HG03457 (cell line): ENCODE data around the gene ADGRE1.

Source experiments
- ATAC-seq: cut with Tn5 transposase; IDR thresholded peaks from one replicate; pipeline ENCODE4 v1.9.1; 2021; ENCODE audit warnings: moderate number of reproducible peaks; ENCODE audit not compliant: unreplicated experiment

The ADGRE1 gene

DNA sequence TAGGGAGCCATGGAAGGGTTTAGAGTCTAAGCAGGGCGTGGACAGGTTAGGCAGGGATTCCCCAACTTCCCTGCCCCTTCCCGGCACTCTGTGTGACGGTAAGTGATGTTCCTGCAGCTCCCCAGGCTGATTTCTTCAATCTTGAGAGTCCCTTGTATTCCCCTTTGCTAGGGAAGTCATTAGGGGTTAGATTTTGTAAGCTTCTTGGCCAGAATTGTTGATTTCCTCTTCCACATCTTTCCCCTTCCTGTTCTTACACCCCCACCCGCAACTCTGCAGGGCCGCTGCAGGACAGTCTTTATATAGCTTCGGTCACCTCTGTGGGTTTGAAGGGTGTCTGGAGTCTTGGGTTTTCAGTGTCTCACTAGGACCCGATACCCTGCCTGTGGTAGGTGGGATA is 10.6 kb upstream of the ADGRE1 start:
- no peak for ATAC-seq

DNA sequence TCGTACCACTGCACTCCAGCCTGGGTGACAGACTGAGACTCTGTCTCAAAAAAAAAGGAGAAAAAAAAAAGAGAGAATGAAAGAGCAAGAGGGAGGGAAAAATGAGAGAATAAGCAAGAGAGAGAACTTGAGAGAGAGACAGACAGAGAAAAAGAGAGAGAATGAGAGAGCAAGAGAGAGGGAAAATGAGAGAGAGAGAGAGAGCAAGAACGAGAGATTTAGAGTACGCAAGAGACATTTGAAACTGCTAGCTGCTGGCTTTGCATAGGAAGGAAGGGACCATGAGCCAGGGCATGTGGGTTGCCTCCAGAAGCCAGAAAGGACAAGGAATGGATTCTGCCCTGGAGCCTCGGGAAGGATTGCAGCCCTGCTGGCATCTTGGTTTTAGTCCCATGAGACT is 9.6 kb upstream of the ADGRE1 start:
- ATAC-seq = no peak

DNA sequence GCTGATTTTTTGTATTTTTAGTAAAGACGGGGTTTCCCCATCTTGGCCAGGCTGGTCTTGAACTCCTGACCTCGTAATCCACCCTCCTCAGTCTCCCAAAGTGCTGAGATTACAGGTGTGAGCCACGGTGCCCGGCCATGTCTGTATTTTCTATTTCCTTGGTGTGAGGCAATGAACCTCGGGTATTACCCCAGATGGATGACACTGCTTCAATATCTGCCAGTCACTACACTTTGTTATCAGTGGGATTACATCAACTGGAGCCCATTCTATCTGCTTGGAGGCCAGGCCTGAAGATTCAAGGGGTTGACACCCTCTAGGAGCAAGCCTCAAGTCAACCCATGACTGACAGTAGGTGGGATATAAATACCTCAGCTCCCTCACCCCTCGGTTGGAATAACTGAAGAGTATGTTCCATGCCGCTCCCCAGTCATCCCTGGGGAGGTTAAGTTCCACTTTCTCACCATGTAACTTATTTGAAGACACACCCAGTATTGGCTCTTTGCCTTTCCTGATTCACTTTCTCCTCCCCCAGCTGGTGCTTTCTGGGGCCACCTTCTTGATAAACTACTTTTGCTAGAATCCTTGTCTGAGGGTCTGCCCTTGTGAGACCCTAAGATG is 992 bp upstream of the ADGRE1 start:
- ATAC-seq = no peak

DNA sequence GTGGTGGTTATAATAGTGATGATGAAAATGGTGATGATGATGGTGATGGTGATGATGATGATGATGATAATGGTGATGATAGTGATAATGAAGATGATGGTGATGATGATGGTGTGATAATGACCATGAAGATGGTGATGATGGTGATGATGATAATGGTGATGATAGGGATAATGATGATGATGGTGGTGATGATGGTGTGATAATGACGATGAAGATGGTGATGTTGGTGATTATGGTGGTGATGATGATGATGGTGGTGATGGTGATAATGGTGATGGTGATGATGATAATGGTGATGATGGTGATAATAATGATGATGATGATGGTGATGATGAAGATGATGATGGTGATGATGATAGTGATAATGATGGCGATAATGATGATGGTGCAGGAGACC is 1.6 kb downstream of the ADGRE1 start:
- ATAC-seq = no peak

DNA sequence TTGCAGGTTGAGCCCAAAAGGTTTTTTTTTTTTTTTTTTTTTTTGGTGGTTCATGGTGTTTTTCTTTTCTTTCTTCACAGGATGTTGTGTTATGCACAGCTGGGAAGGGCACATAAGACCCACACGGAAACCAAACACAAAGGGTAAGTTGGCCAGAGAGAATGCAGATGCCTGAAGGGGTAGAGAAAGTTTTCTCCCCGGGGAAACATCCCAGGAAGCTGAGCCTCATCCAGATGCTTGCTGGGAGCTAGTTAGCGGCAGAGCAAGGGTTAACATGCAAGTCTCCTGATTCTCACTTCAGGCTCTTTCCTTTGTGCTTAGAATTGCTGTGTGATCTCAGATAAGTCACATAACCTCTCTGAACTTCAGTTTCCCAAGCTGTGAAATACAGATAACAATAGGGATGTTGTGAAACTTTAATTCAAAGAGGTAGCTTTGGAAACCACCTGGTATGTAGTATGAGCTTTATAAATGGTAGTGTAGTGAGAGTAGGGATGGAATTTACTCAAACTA is 3.1 kb downstream of the ADGRE1 start:
- ATAC-seq = no peak

DNA sequence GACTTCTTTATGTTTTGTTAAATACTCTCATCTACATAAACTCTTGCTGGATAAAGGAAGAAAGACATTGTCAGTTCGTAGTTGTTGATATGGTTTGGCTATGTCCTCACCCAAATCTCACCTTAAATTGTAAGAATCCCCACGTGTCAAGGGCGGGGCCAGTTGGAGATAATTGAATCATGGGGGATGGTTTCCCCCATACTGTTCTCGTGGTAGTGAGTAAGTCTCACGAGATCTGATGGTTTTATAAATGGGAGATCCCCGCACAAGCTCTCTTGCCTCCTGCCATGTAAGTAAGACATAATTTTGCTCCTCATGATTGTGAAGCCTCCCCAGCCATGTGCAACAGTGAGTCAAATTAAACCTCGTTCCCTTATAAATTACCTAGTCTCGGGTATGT is 3.6 kb downstream of the ADGRE1 start:
- no peak for ATAC-seq

DNA sequence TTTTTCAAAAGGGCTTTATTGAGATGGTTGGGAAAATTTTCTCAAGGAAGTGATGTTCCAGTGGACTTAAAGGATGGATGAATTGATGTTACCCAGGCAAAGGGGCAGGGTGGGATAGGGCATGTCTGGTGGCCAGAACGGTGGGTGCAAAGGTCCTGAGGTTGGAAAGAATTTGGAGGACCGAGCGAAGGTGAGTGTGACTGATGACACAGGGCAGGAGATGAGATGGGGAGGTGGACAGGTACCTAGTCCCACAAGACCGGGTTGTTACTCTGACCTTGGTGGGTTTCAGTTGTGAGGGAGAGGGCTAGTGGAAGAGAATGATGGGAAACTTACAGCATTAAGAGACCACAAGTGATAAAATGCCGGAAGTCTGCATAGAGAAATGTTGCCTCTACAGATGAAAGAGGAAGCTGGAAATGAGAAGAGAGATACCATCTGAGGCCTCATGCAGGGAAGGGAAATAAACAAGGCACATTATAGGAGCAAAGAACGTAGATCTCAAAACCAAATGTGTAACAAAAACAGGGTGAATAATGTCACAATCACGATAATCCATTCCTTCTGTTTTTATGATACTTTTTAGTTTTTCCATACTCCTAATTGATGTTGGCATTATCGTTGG is 4.5 kb downstream of the ADGRE1 start:
- ATAC-seq = no peak

DNA sequence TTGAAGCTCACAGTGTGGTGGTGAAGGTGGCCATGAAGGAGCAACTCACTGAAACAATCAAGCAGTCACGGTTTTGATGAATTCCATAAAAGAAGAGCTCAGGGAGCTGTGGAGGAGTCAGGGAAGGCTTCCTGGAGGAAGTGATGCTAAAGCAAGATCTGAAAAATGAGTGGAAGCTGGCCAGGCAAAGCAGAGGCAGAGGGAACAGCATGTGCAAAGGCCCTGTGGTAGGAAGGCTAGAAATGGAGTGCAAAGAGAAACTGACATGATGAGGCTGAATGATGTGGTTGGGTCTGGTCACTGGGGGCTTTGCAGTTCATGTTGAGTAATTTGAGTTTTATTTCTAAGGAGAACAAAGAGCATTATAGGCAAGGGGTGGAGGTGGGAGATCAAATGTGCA is 6.9 kb downstream of the ADGRE1 start:
- ATAC-seq = no peak

DNA sequence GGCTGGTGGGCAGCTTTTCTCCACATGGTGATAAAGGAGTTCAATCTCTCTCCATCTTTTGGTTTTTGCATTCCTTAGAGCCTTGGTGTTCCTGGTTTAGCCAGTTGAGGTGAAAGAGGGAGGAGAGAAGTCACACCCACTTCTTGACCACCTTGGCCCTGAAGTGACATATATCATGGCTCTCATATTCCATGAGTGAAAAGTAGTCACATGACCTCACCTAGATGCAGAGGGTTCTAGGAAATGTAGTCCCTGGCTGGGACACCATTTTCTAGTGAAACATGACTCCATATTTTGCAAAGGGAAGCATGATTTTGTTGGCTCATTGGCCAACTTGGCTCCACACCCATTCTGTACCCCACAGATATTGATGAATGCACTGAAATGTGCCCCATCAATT is 16.1 kb downstream of the ADGRE1 start:
- ATAC-seq = no peak

DNA sequence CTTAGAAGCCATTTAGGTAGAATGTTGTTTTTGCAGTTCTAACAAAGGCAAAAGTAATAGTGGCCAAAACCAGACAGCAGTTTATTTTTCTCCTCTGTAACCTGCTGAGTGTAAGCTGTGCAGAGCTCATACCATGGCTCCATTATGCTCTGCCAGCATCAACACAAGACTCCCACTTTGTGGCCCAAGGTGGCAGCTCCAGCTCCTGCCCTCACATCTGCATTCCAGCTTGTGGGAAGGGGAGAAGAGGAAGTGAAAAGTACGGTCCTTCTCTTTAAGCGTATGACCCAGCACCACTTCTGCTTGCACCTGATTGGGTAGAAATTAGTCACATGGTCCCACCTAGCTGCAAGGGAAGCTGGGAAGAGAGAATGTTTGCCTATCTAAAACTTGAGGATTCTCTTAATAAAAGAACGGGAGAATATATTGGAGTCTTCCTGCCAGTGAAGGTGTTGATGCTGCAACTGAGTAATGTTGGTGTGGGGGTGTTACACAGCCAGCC is 19.2 kb downstream of the ADGRE1 start:
- ATAC-seq = no peak

DNA sequence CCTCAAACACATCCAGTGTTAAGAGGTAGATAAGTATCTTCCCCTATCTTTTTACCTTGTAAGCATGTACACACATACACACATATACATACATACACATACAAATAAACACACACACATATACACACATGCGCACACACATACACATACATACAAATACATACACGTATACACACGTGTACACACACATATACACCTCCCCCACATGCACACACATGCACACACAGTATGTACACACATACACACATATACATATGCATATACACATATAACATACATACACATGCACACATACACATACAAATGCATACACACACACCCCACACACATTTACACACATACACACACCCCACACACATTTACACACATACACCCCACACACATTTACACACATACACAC is 24.1 kb downstream of the ADGRE1 start:
- ATAC-seq = no peak

DNA sequence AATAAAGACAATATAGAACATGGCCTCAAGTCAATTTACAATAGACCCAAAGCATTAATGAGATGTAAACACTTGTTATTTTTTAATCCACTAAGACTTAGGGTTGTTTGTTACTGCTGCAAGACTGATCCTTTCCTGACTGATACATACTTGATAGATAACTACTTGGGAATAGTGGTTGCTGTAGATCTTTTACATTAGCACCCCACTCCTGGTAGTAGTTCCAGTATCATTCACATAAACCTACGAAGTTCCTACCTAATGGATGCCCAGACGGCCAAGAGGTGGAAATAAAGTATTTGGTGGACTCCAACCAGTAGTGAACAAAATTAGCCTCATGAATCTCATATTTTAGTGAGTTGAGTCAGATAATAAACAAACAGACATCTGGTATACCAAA is 26.9 kb downstream of the ADGRE1 start:
- ATAC-seq = no peak

DNA sequence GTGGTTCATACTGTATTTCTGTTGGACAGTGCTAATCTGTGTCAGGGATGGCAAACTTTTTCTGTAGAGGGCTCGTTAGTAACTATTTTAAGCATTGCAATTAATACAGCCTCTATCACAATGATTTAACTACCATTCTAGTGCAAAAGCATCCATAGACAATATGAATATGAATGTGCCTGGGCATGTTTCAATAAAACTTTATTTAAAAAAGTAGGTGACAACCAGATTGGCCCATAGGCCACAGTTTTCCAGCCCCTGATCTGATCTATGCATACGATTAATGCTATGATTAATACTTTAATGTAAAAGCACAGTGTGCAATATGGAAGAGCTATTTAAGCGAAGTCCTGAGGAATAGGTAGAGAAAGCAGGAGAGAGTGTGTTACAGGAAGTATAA is 29.6 kb downstream of the ADGRE1 start:
- no peak for ATAC-seq

DNA sequence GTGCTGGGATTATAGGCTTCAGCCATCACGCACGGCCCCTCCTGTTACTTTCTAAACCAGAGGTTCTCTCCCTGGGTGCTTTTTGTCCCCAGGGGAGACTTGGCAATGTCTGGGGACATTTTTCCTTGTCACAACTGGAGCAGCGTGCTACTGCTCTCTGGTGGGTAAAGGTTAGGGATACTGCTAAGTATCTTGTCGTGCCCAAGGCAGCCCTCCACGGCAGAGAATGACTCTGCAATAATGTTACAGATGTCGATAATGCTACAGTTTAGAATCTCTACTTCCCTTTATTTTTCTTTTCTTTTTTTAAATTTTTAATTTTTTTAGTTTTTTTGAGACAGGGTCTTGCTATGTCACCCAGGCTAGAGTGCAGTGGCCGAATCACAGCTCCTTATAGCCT is 38.0 kb downstream of the ADGRE1 start:
- no peak for ATAC-seq

DNA sequence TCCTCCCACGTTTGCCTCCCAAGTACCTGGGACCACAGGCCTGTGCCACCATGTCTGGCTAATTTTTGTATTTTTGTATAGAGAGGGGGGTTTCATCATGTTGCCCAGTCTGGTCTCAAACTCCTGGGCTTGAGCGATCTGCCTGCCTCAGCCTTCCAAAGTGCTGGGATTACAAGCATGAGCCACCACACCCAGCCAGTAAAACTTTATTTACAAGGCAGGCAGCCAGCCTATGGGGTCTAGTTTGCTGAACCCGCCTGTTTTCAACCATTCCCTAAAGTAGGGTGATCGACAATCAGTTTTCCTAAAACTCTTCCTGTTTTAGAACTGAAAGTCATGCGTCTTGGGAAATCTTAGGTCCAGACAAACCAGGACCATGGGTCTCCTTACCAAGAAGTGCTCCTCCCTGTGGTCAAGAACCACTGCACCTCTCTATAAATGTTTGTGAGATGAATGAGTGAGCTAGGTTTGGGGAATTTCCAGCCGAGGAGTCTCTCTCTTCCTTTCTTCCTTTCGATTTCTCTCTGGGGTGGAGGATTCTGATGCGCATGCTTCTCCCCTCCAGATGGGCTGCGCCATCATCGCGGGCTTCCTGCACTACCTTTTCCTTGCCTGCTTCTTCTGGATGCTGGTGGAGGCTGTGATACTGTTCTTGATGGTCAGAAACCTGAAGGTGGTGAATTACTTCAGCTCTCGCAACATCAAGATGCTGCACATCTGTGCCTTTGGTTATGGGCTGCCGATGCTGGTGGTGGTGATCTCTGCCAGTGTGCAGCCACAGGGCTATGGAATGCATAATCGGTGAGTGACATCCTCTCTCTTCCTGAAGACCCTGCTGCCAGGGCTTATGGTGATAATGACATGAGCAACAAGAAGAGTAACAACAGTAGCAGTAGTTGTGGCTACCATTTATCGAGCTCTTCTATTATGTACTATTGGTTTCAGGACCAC is 38.7 kb downstream of the ADGRE1 start:
- ATAC-seq = no peak

DNA sequence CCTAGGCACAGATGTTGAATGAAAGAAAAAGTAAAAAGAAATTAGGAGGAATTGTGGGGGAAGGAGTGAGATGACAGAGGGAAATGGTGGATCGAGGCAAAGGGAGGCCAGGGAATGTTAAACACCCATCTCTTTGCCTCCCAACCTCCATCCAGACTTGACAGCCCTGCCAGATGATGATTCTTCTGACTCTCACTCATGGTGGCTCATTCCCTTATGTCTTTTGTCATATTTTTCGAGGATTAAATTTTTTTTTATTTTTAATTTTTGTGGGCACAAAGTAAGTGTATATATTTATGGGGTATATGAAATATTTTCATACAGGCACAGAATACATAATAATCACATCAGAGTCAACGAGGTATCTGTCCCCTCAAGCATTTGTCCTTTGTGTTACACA is 42.8 kb downstream of the ADGRE1 start:
- ATAC-seq = no peak

DNA sequence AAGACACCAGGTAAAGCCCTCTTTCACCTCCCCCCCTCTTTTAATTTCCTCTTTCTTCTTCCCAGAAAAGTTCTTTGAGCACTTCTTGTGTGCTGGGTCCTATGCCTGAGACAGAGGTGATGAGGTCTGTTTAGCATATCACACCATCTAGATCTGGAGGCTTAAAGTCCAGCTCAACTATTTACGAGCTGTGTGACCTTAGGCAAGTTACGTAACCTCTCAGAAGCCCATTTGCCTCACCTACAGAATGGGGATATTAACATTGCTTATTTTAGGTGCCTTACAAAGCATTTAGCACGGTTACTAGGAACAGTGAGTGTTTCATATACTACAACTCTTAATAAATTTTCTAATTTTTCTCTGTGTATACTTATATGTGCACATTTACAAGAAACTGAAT is 47.7 kb downstream of the ADGRE1 start:
- no peak for ATAC-seq

DNA sequence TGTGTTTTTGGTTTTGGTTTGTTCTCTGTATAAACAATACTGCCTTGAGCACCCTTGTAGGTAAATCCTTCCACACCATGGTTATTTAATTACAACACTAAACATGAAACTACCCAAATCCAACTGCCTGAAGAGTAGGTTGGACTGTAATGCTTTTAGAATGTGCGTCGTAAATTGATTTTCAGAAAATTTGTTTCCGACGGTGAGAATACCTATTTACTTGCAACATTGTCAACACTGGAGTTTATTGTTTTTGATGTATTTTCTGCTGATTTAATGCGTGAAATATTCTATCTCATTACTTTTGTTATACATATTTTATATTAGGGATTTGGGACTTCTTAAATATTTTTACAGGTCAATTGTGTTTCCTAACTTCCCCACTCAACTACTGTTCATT is 48.2 kb downstream of the ADGRE1 start:
- no peak for ATAC-seq

DNA sequence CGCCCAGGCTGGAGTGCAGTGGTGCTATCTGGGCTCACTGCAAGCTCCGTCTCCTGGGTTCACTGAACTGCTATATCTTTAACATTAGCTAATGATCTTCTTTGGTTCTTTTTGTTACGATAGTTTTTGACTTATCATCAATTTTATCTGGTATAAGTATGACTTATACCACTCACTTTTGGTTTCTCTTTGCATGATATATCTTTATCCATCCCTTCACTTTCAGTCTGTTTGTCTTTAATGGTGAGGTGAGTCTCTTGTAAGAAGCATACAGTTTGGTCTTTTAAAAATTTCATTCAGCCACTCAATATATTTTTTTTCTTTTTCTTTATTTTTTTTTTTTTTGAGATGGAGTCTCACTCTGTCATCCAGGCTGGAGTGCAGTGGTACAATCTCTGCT is 58.4 kb downstream of the ADGRE1 start:
- ATAC-seq = no peak

DNA sequence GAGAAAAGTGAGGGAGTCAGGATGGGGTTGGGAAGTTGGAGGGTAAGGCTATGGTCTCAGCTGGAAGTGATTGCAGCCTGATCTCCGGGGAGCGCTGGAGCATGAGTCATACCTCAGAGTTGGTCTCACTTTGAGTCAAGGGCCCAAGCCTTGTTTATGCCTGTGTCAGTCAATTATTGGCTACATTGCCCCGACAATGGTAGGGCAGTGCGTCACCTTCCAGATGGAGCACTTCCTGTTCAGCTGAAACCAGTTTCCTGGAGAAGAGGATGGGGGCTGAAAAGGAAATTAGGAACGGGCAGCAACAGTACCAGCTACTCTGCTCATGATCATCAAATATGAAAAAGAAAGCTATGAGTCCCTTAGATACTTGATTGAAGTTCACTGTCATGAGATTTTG is 60.4 kb downstream of the ADGRE1 start:
- no peak for ATAC-seq

DNA sequence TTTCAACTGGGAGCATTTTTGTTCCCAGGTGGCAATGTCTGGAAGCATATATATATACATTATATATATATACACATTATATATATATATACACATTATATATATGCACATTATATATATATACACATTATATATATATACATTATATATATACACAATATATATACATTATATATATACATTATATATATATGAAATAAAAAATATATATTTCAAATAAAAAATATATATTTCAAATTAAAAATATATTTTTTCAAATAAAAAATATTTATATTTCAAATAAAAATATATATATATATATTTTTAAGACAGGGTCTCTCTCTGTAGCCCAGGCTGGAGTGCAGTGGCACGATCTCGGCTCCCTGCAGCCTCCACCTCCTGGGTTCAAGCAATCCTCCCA is 61.5 kb downstream of the ADGRE1 start:
- ATAC-seq = no peak

DNA sequence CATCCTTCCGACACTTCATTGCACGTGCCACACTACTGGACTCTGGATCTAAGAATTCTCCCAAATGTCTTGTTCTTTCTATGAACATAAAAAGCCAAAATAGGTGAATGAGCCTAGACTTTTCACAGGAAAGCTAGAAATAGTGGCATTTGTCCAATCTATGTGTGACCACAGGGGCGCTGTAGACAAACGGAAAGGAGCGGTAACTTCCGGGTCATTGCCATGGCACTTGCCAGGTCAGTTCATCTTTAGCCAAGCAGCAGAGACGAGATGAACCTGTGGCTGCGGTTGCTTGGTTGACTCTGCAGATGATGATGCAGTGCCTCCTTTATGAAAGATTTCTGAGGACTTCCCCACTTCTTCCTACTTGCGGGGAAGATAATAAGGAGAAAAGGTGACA is 65.6 kb downstream of the ADGRE1 start:
- ATAC-seq = no peak
